GDM1 (cell line): ENCODE results near the gene PELI1.

Source experiments
- DNase-seq: peaks from one replicate; lab custom pipeline; 2025; lab: John Stamatoyannopoulos, UW

PELI1 gene

GRCh38 chr2:64153811-64154210 is 9.6 kb upstream of the PELI1 start:
- DNase-seq = no peak

GRCh38 chr2:64151476-64151875 is 7.3 kb upstream of the PELI1 start:
- no peak for DNase-seq

GRCh38 chr2:64145714-64146113 is 1.5 kb upstream of the PELI1 start:
- DNase-seq = no peak

GRCh38 chr2:64145119-64145518 is 899 bp upstream of the PELI1 start:
- no peak for DNase-seq

GRCh38 chr2:64143169-64144056 is 807 bp downstream of the PELI1 start:
- no peak for DNase-seq

- DNase-seq = no peak
Measured at GRCh38 chr2:64142741-64143168, 1.5 kb downstream of the PELI1 start.

- no peak for DNase-seq
Measured at GRCh38 chr2:64141674-64142405, 2.4 kb downstream of the PELI1 start.

- DNase-seq = no peak
Measured at GRCh38 chr2:64140665-64141200, 3.5 kb downstream of the PELI1 start.

- DNase-seq = no peak
Measured at GRCh38 chr2:64139956-64140355, 4.3 kb downstream of the PELI1 start.

GRCh38 chr2:64137996-64138395 is 6.2 kb downstream of the PELI1 start:
- DNase-seq = no peak

GRCh38 chr2:64137567-64137966 is 6.7 kb downstream of the PELI1 start:
- no peak for DNase-seq

- DNase-seq = no peak
Measured at GRCh38 chr2:64135421-64135820, 8.8 kb downstream of the PELI1 start.

GRCh38 chr2:64134813-64135212 is 9.4 kb downstream of the PELI1 start:
- no peak for DNase-seq

- no peak for DNase-seq
Measured at GRCh38 chr2:64133828-64134227, 10.4 kb downstream of the PELI1 start.

GRCh38 chr2:64133354-64133753 is 10.9 kb downstream of the PELI1 start:
- no peak for DNase-seq

- no peak for DNase-seq
Measured at GRCh38 chr2:64130333-64130732, 13.9 kb downstream of the PELI1 start.

- no peak for DNase-seq
Measured at GRCh38 chr2:64128943-64129391, 15.3 kb downstream of the PELI1 start.

- no peak for DNase-seq
Measured at GRCh38 chr2:64128406-64128805, 15.8 kb downstream of the PELI1 start.

GRCh38 chr2:64127119-64127518 is 17.1 kb downstream of the PELI1 start:
- DNase-seq = no peak

GRCh38 chr2:64126601-64127000 is 17.6 kb downstream of the PELI1 start:
- no peak for DNase-seq

GRCh38 chr2:64124571-64124970 is 19.6 kb downstream of the PELI1 start:
- no peak for DNase-seq

- DNase-seq = no peak
Measured at GRCh38 chr2:64124168-64124567, 20.1 kb downstream of the PELI1 start.

- DNase-seq = no peak
Measured at GRCh38 chr2:64123740-64124139, 20.5 kb downstream of the PELI1 start.
